Natural killer cell treated with Interleukin-12 subunit alpha and Interleukin-12 subunit beta and Interleukin-15 and Interleukin-18, amount 100 ng/mL, for 72 hours (primary cell): ENCODE data around the gene SMURF2. TPM values are rescaled to one million over a fixed set of nuclear protein-coding genes. Genes with fewer than 3 reads are reported as not detected.
"Not testable (repeated sequence)": the region's sequence is repeated elsewhere in the genome, so short reads cannot be mapped to it uniquely, and the experiment has no call there.

ENCODE experiments used
- ATAC-seq, 2 donors: fragments of 150-1000 bp; cut with Tn5 transposase in 1 of 2; sonication (Bioruptor Pico), chemical (Tn5 transposase) in 1 of 2; 2 replicates each; pipeline ENCODE4 v1.10.0; 2021
- DNase-seq: peaks from one replicate; pipeline ENCODE4 v3.0.0; 2022; ENCODE audit warnings: low spot score
- H3K27ac Mint-ChIP-seq, 2 donors: 1 replicate in 1 of 2; 2 replicates in 1 of 2; pipeline ENCODE4 v1.8.0; 2022; ENCODE audit warnings: mixed read lengths in 2 of 2, mild to moderate bottlenecking in 1 of 2, moderate library complexity in 1 of 2
- H3K27me3 Mint-ChIP-seq, 2 donors: 1 replicate in 1 of 2; 2 replicates in 1 of 2; pipeline ENCODE4 v1.8.0; 2022; ENCODE audit warnings: mixed read lengths in 2 of 2
- H3K36me3 Mint-ChIP-seq: one replicate; pipeline ENCODE4 v1.8.0; 2022; ENCODE audit warnings: mixed read lengths
- H3K4me1 Mint-ChIP-seq, 2 donors: 1 replicate in 1 of 2; 2 replicates in 1 of 2; pipeline ENCODE4 v1.8.0; 2022; ENCODE audit warnings: low read depth in 2 of 2, mixed read lengths in 2 of 2, mild to moderate bottlenecking in 1 of 2
- H3K4me3 Mint-ChIP-seq: one replicate; pipeline ENCODE4 v1.8.0; 2022; ENCODE audit warnings: mixed read lengths
- H3K9me3 Mint-ChIP-seq: 2 replicates; pipeline ENCODE4 v1.8.0; 2022; ENCODE audit warnings: mixed read lengths
- total RNA-seq, 2 donors: library from RNA; stranded (reverse); gene quantifications; one replicate each; pipeline ENCODE4 v1.2.3, GENCODE V29; 2022

The SMURF2 gene
- total RNA-seq, 2 donors from 2014 or later = 18.0 to 26.1 TPM

GRCh38 chr17:64630309-64631223 is 31.5 kb downstream of the SMURF2 start:
- no peaks in the 10 kb centered on the region for H3K9me3 Mint-ChIP-seq
- no peak for DNase-seq
- H3K36me3 Mint-ChIP-seq = no peaks in the 10 kb centered on the region
- H3K27ac Mint-ChIP-seq = peak overlapping the region in 1 of 2 donors; percentile 40
- no peak overlapping the region for H3K4me3 Mint-ChIP-seq
- H3K27me3 Mint-ChIP-seq = no peaks in the 10 kb centered on the region
- peaks cover 58 to 71% of the 10 kb centered on the region in 2 donors for H3K4me1 Mint-ChIP-seq
- no peak for ATAC-seq

GRCh38 chr17:64628641-64629040 is 33.5 kb downstream of the SMURF2 start:
- H3K4me3 Mint-ChIP-seq = peak overlapping the region; percentile 31
- peaks cover 49 to 63% of the 10 kb centered on the region in 2 donors for H3K4me1 Mint-ChIP-seq
- H3K36me3 Mint-ChIP-seq = no peaks in the 10 kb centered on the region

GRCh38 chr17:64627797-64628196 is 34.3 kb downstream of the SMURF2 start:
- ATAC-seq (no peak), DNase-seq (no peak)
- H3K36me3 Mint-ChIP-seq = no peaks in the 10 kb centered on the region
- peak overlapping the region; percentile 32 to 35 for H3K27ac Mint-ChIP-seq
- H3K4me3 Mint-ChIP-seq = peak overlapping the region; percentile 31
- H3K27me3 Mint-ChIP-seq = no peaks in the 10 kb centered on the region
- H3K4me1 Mint-ChIP-seq = peaks cover 51 to 62% of the 10 kb centered on the region in 2 donors
- H3K9me3 Mint-ChIP-seq = no peaks in the 10 kb centered on the region

More at GRCh38 chr17:64628641-64629040, 33.5 kb downstream of the SMURF2 start:
- no peaks in the 10 kb centered on the region for H3K27me3 Mint-ChIP-seq
- ATAC-seq = peak; percentile 86 to 98
- no peaks in the 10 kb centered on the region for H3K9me3 Mint-ChIP-seq
- H3K27ac Mint-ChIP-seq = peak overlapping the region; percentile 32 to 35
- DNase-seq = no peak

DNA sequence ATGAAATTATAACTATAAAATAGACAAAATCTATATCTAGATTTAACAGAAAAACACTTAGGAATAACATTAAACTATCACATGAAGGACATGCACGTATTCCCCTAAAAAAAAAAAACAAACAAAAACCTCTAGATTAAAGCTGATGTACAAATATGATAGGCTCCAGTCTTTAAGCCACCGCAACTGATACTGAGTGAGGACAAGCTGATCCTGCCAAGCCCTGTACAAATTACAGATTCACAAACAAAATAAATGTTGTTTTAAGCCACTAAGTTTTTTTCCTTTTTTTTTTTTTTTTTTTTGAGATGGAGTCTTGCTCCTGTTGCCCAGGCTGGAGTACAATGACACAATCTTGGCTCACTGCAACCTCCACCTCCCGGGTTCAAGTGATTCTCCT is 35.3 kb downstream of the SMURF2 start:
- no peak for ATAC-seq
- peaks cover 49 to 54% of the 10 kb centered on the region in 2 donors for H3K4me1 Mint-ChIP-seq

DNA sequence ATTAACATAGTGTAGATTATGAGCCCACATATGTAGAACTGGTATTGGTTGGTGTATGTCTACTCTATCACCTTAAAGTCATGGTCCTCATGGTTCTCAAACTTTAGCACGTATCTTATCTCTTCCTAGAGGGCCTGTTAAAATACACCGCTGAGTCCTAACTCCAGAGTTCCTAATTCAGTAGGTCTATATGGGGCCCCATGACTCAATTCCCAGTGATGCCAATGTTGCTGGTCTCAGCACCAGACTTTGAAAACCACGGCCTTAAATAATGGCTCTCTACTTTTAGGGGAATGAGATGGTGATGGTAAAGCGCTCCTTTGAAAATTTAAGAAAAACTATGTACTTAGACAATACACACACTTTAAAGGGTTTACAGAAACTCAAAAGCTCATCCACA is 36.6 kb downstream of the SMURF2 start:
- no peak overlapping the region for H3K4me3 Mint-ChIP-seq
- no peaks in the 10 kb centered on the region for H3K9me3 Mint-ChIP-seq
- H3K4me1 Mint-ChIP-seq = peaks cover 39 to 41% of the 10 kb centered on the region in 2 donors
- H3K27ac Mint-ChIP-seq = no peak overlapping the region
- no peaks in the 10 kb centered on the region for H3K27me3 Mint-ChIP-seq
- DNase-seq (no peak), ATAC-seq (no peak)
- no peaks in the 10 kb centered on the region for H3K36me3 Mint-ChIP-seq

More for the DNA sequence above, 35.3 kb downstream of the SMURF2 start:
- H3K4me3 Mint-ChIP-seq = no peak overlapping the region
- DNase-seq = no peak
- H3K27me3 Mint-ChIP-seq = no peaks in the 10 kb centered on the region
- H3K27ac Mint-ChIP-seq = peak overlapping the region in 1 of 2 donors; percentile 32
- no peaks in the 10 kb centered on the region for H3K9me3 Mint-ChIP-seq
- no peaks in the 10 kb centered on the region for H3K36me3 Mint-ChIP-seq

GRCh38 chr17:64622931-64623654 is 39.0 kb downstream of the SMURF2 start:
- no peak for ATAC-seq
- Mint-ChIP-seq H3K4me3 (no peak overlapping the region), H3K4me1 (peaks cover 25 to 32% of the 10 kb centered on the region in 2 donors), H3K27ac (peak overlapping the region in 1 of 2 donors; percentile 1), H3K27me3 (no peaks in the 10 kb centered on the region), H3K36me3 (no peaks in the 10 kb centered on the region), H3K9me3 (no peaks in the 10 kb centered on the region)
- DNase-seq = no peak

GRCh38 chr17:64621772-64622171 is 40.3 kb downstream of the SMURF2 start:
- no peaks in the 10 kb centered on the region for H3K27me3 Mint-ChIP-seq
- H3K4me1 Mint-ChIP-seq = peaks cover 15 to 26% of the 10 kb centered on the region in 2 donors
- no peaks in the 10 kb centered on the region for H3K36me3 Mint-ChIP-seq
- H3K9me3 Mint-ChIP-seq = no peaks in the 10 kb centered on the region
- ATAC-seq (no peak), DNase-seq (no peak)
- H3K4me3 Mint-ChIP-seq = no peak overlapping the region
- no peak overlapping the region for H3K27ac Mint-ChIP-seq

DNA sequence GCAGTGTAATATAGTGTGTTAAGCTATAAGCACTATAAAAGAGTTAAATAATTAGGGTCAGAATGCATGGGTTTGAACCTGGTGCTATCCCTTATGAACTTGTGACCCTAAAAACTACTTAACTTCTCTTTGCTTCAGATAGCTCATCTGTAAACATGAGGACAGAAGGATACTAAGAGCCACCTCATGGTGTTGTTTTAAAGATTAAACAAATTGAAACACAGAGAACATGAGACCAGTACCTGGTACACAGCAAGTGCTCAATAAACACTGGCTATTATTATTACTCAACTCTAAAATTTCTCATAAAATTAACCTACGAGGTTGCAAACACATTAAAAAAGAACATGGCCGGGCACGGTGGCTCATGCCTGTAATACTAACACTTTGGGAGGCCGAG is 43.3 kb downstream of the SMURF2 start:
- no peak for DNase-seq
- H3K4me1 Mint-ChIP-seq = peaks cover 9 to 25% of the 10 kb centered on the region in 2 donors
- ATAC-seq = no peak
- H3K4me3 Mint-ChIP-seq = no peak overlapping the region
- no peaks in the 10 kb centered on the region for H3K36me3 Mint-ChIP-seq
- no peaks in the 10 kb centered on the region for H3K9me3 Mint-ChIP-seq
- H3K27ac Mint-ChIP-seq = no peak overlapping the region
- no peaks in the 10 kb centered on the region for H3K27me3 Mint-ChIP-seq

DNA sequence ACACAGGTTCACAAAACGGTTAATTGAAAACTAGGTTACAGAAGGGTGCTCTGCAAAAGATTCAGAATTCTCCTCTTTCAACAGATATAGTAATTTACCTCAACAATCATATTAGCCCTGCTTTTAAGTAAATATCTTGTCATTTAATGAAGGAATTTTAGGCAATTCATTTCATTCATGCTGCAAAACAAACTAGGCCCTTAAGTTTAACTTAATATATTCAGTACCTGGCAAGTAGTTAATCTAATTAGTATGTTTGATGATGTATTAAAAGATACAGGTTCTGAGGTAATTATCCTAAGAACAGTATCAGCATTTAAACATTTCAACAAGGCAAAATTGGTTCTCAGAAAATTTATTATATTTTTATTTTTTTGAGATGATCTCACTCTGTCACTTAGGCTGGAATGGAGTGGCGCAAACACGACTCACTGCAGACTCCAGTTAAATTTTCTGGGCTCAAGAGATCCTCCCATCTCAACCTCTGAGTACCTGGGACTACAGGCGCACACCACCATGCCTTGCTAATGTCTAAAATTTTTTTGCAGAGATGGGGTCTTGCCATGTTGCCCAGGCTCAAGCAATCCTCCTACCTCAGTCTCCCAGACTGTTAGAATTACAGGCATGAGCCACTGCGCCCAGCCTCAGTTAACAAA is 44.9 kb downstream of the SMURF2 start:
- Mint-ChIP-seq H3K4me3 (no peak overlapping the region), H3K36me3 (no peaks in the 10 kb centered on the region), H3K27me3 (no peaks in the 10 kb centered on the region), H3K27ac (no peak overlapping the region), H3K9me3 (no peaks in the 10 kb centered on the region), H3K4me1 (peaks cover 4 to 15% of the 10 kb centered on the region in 2 donors)
- ATAC-seq = no peak
- no peak for DNase-seq

DNA sequence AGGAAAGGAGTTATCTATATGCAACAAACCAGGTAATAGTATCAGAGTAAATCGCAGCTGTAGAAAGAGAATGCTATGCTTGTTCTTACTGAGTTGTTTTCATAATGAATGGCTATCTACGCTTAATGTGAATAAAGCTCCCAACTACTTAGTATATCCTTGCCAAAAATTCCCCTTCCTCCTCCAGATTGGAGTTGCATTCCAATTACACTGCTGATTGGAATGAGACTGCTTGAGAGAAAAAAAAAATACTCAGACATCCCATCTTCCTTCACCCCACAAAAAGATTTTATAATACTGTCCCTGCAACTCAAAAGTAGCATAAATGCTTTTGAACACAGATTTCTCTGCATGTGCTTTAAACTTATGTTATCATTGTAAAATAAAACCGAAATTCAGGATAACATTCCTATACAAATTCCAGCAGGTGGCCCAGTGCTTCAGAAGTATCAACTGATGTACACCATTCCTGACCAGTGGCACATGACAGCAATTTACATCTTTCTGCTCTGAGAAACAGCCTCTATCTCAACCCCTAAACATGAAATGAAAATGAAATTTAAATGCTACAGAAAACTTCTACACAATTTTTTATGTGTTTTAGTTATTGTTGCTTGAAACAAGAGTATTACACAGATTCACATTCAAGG is 47.0 kb downstream of the SMURF2 start:
- no peaks in the 10 kb centered on the region for H3K36me3 Mint-ChIP-seq
- no peaks in the 10 kb centered on the region for H3K9me3 Mint-ChIP-seq
- peaks cover 4 to 15% of the 10 kb centered on the region in 2 donors for H3K4me1 Mint-ChIP-seq
- H3K4me3 Mint-ChIP-seq = no peak overlapping the region
- ATAC-seq = no peak
- H3K27me3 Mint-ChIP-seq = no peaks in the 10 kb centered on the region
- no peak for DNase-seq
- H3K27ac Mint-ChIP-seq = no peak overlapping the region

DNA sequence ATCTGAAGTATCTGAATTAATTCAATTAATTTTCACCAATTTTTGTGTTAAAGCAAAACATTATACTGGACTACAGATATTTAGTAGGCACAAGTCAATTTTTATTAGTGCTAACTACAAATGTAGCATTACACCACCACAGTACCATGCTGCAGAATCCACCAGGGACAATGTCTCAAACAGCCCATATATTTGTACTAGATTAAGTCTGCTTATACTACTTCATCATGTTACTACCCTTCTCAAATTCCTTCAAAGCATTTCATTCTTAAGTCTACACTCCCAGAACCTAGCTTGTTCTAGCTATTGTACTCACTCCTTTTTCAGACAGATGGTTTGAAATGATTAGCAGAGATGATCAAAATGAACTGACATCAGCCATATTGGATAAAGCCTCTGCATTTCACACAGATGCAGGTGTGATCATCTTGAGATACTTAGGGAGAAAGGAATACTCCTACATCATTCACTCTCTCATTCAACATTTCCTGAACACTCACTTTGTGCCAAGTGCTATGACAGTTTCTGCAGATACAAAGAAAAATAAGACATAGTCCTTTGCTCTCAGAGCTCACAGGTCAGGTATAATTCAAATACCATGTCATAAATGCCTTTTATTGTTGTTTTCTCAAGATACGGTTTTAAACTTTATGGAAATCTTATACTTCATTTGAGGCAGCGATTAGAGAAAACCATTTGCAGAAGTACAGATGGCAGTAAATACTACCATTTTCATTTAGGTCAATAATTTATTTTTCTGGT is 47.7 kb downstream of the SMURF2 start:
- DNase-seq = no peak
- Mint-ChIP-seq H3K9me3 (no peaks in the 10 kb centered on the region), H3K4me1 (peaks cover 7 to 17% of the 10 kb centered on the region in 2 donors), H3K27ac (no peak overlapping the region), H3K36me3 (no peaks in the 10 kb centered on the region), H3K27me3 (no peaks in the 10 kb centered on the region), H3K4me3 (no peak overlapping the region)
- ATAC-seq = no peak

DNA sequence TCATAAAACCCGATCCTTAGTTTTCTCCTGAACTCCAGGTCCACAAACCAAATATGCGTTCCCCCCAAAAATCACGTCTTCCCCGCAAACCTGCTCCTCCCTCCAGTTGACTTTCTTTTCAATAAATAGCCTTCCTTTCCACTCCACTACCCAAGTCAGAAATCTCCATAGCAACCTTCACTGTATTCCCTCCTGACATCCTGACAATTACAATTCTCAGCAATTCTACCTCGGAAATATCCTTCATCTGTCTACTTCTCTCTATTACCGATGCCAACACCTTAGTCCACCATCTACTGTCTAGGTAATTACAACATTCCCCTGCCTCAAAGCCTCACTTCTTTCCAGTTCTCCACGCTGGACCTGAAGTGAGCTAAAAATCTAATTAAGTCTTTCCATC is 50.7 kb downstream of the SMURF2 start:
- Mint-ChIP-seq H3K4me3 (no peak overlapping the region), H3K4me1 (peaks cover 17 to 21% of the 10 kb centered on the region in 2 donors), H3K36me3 (no peaks in the 10 kb centered on the region), H3K9me3 (no peaks in the 10 kb centered on the region), H3K27me3 (no peaks in the 10 kb centered on the region), H3K27ac (no peak overlapping the region)
- ATAC-seq = no peak
- no peak for DNase-seq

GRCh38 chr17:64610244-64610643 is 51.9 kb downstream of the SMURF2 start:
- not testable (repeated sequence) for H3K4me3 Mint-ChIP-seq, H3K27me3 Mint-ChIP-seq, DNase-seq, H3K36me3 Mint-ChIP-seq, H3K9me3 Mint-ChIP-seq, ATAC-seq, H3K27ac Mint-ChIP-seq
- H3K4me1 Mint-ChIP-seq = peaks cover 17 to 23% of the 10 kb centered on the region in 2 donors
